Measurements from ENCODE around the gene CEACAM1.

DNA sequence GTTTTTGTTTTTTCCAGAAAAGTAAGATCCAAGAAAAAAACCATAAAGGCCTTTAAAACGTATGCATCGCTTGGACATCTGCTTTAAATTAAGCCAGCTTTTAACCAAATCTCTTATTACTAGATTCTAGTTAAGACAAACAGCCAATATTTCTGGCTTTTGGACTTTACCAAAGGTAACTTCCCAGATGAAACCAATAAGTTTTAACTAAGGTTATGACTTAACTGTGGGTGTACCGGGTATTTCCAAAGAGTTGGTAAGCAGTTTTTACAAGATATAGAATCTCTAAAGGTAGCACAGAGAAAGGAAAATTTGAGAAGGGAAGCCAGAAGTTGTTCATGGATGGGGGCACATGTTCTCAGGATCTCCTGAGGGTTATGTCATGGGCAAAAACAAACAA is 34.0 kb downstream of the CEACAM1 start:
- no peak for TF ChIP-seq POLR2A (IDR thresholded peaks at IDR 0.05; ENCODE audit: extremely low read depth, insufficient read length)
- no peak for TF ChIP-seq MYC (IDR thresholded peaks at IDR 0.05; ENCODE audit: low read depth, low read length)

Measured in NB4 (cell line).